ENCODE data around the gene TEX48.
A peak's percentile ranks its signal among the peaks of the same experiment; 100 is the strongest.

- TF ChIP-seq CTCF (IDR thresholded peaks at IDR 0.05; ENCODE audit: low read depth, low read length): no peak
- TF ChIP-seq POLR2A (IDR thresholded peaks at IDR 0.05; ENCODE audit: extremely low read depth, insufficient read length): no peak
- TF ChIP-seq MYC (IDR thresholded peaks at IDR 0.05; ENCODE audit: low read depth, low read length): peak; percentile 59
- TF ChIP-seq MAX (IDR thresholded peaks at IDR 0.05; ENCODE audit: low read depth, low read length): peak; percentile 45; the same call in 1 of the 2 replicates
Measured at GRCh38 chr9:114641967-114642366, 40.0 kb downstream of the TEX48 start.

Measured in NB4 (cell line).